K562 (cell line): Measurements from ENCODE around the gene MDM4. TPM values are rescaled to one million over a fixed set of nuclear protein-coding genes. Genes with fewer than 3 reads are reported as not detected.

Source experiments
- ATAC-seq: fragments of 200-7000 bp; cut with Tn5 transposase; 3 replicates; pipeline ENCODE4 v1.9.1; 2020; ENCODE audit warnings: moderate library complexity
- BruUV-seq: library from RNA; stranded (reverse); fragments of 400-500 nt; replicated peaks from 2 replicates; lab custom pipeline; 2021; lab: Mats Ljungman, UMichigan
- CTCF ChIA-PET: fragments of 300-600 bp; formaldehyde crosslinking; extraction: SDS; loops from one replicate; lab custom pipeline; 2021; ENCODE audit warnings: low intra/inter-chr PET ratio; lab: Yijun Ruan, JAX
- POLR2A ChIA-PET: fragments of 300-600, 350-650 bp; sonication (Branson Sonifier 250); formaldehyde crosslinking; extraction: SDS; loops from one replicate; lab custom pipeline; 2021; ENCODE audit warnings: antibody characterized with exemption, inconsistent platforms; lab: Yijun Ruan, JAX
- DNase-seq, 4 experiments: peaks; one replicate each; pipeline versions ENCODE4 v3.0.0 to v3.0.0-alpha.2; 2011 to 2018; ENCODE audit warnings: low spot score in 3 of 4, mixed read lengths in 3 of 4; ENCODE audit errors: extremely low read depth in 1 of 4
- FAIRE-seq: peaks from 2 replicates; lab custom pipeline; 2011; peaks lifted over from hg19 to GRCh38; lab: Jason Lieb, UNC
- H2AFZ ChIP-seq: 2 replicates; pipeline ENCODE4 v1.6.0; 2011; ENCODE audit warnings: low read depth, low read length, control low read depth, inconsistent platforms
- H3K27ac ChIP-seq: fragments of 200-600 bp; 3 replicates; pipeline ENCODE4 v1.8.0; 2011; ENCODE audit warnings: low read depth, mild to moderate bottlenecking, control low read depth, inconsistent platforms, low read length, moderate library complexity, mixed read lengths; ENCODE audit errors: extremely low read depth
- H3K27me3 ChIP-seq, 2 experiments: fragments of 300-600 bp in 1 of 2; 2 replicates in 1 of 2; 3 replicates in 1 of 2; pipeline versions ENCODE4 v1.6.0 to v1.8.0; 2011; ENCODE audit warnings: inconsistent platforms in 2 of 2, low read length in 2 of 2, mild to moderate bottlenecking in 1 of 2, mixed read lengths in 1 of 2, moderate library complexity in 1 of 2; ENCODE audit not compliant: control insufficient read depth in 2 of 2, insufficient read depth in 2 of 2
- H3K36me3 ChIP-seq: fragments of 300-600 bp; 3 replicates; pipeline ENCODE4 v1.8.0; 2011; ENCODE audit warnings: mild to moderate bottlenecking, low read length, inconsistent platforms; ENCODE audit not compliant: control insufficient read depth, insufficient read depth
- H3K4me1 ChIP-seq, 2 experiments: fragments of 200-600 bp in 1 of 2; replicated peaks in 1 of 2; 2 replicates in 1 of 2; 3 replicates in 1 of 2; pipeline versions ENCODE4 v1.5.1 to v1.8.0; 2011; ENCODE audit warnings: inconsistent platforms in 2 of 2, low read length in 2 of 2, mild to moderate bottlenecking in 1 of 2, mixed read lengths in 1 of 2, moderate library complexity in 1 of 2; ENCODE audit not compliant: control insufficient read depth in 2 of 2, insufficient read depth in 2 of 2
- H3K4me2 ChIP-seq: 2 replicates; pipeline ENCODE4 v1.6.1; 2011; ENCODE audit warnings: low read length, control low read depth, inconsistent platforms, mixed read lengths; ENCODE audit not compliant: insufficient read depth
- H3K4me3 ChIP-seq: fragments of 200-600 bp; sonication (generic), shearing (Covaris generic); 2 replicates; pipeline ENCODE4 v1.5.1; 2016; ENCODE audit warnings: control low read depth, inconsistent platforms
- H3K79me2 ChIP-seq: fragments of 200-600 bp; 3 replicates; pipeline ENCODE4 v1.8.0; 2011; ENCODE audit warnings: low read length, inconsistent platforms; ENCODE audit not compliant: control insufficient read depth, insufficient read depth
- H3K9ac ChIP-seq, 2 experiments: 2 replicates each; pipeline versions ENCODE4 v1.6.0 to v1.6.1; 2011; ENCODE audit warnings: low read depth in 2 of 2, low read length in 2 of 2, control low read depth in 1 of 2, inconsistent platforms in 1 of 2, mild to moderate bottlenecking in 1 of 2, mixed read lengths in 1 of 2; ENCODE audit not compliant: insufficient read depth in 1 of 2
- H3K9me1 ChIP-seq: one replicate; pipeline ENCODE4 v1.6.0; 2011; ENCODE audit warnings: inconsistent platforms, mild to moderate bottlenecking, low read length, moderate library complexity; ENCODE audit not compliant: control insufficient read depth, insufficient read depth
- H3K9me3 ChIP-seq: replicated peaks from 2 replicates; pipeline ENCODE4 v1.5.1; 2011; ENCODE audit warnings: low read depth, low read length, inconsistent platforms; ENCODE audit not compliant: control insufficient read depth, insufficient read depth
- H4K20me1 ChIP-seq: replicated peaks from 2 replicates; pipeline ENCODE4 v1.6.1; 2011; ENCODE audit warnings: low read length, inconsistent platforms, mixed read lengths; ENCODE audit not compliant: control insufficient read depth, insufficient read depth
- ARNT ChIP-seq, 2 experiments: fragments of 450-650 bp; IDR thresholded peaks; 2 replicates each; pipeline ENCODE4 v1.6.1; 2016; ENCODE audit warnings: mild to moderate bottlenecking in 1 of 2
- BACH1 ChIP-seq: fragments of 200-800 bp; sonication (Bioruptor generic); IDR thresholded peaks from 2 replicates; pipeline ENCODE4 v1.6.1; 2016; ENCODE audit warnings: missing genetic modification characterization, missing compliant biosample characterization
- CC2D1A ChIP-seq: fragments of 450-650 bp; IDR thresholded peaks from 2 replicates; pipeline ENCODE4 v1.6.1; 2017; ENCODE audit warnings: mild to moderate bottlenecking
- ESRRA ChIP-seq: fragments of 450-650 bp; IDR thresholded peaks from 2 replicates; pipeline ENCODE4 v1.6.1; 2014; ENCODE audit warnings: low read depth, mild to moderate bottlenecking, moderate library complexity, borderline replicate concordance
- ETS2 ChIP-seq: IDR thresholded peaks from 2 replicates; pipeline ENCODE4 v1.6.1; 2016; ENCODE audit warnings: borderline replicate concordance, missing genetic modification characterization, mild to moderate bottlenecking, moderate library complexity, missing compliant biosample characterization; ENCODE audit not compliant: poor library complexity, severe bottlenecking
- KDM1A ChIP-seq, 2 experiments: fragments of 450-650 bp; IDR thresholded peaks; 2 replicates each; pipeline ENCODE4 v1.6.1; 2016; ENCODE audit warnings: mild to moderate bottlenecking in 2 of 2
- LARP7 ChIP-seq: fragments of 450-650 bp; IDR thresholded peaks from 2 replicates; pipeline ENCODE4 v1.6.1; 2016
- NFIX ChIP-seq: fragments of 250-450 bp; sonication (Bioruptor Pico); IDR thresholded peaks from 2 replicates; pipeline ENCODE4 v1.4.0; 2020; ENCODE audit warnings: low read depth, mild to moderate bottlenecking, moderate library complexity
- NFRKB ChIP-seq: fragments of 450-650 bp; IDR thresholded peaks from 2 replicates; pipeline ENCODE4 v1.6.1; 2016; ENCODE audit warnings: low read depth
- NR4A1 ChIP-seq, 2 experiments: fragments of 250-450 bp in 1 of 2; fragments of 450-650 bp in 1 of 2; sonication (Bioruptor Pico) in 1 of 2; IDR thresholded peaks; 2 replicates each; pipeline versions ENCODE4 v1.4.0 to v1.6.1; 2016 to 2020; ENCODE audit warnings: mild to moderate bottlenecking in 2 of 2, missing compliant biosample characterization in 1 of 2, missing genetic modification characterization in 1 of 2, moderate library complexity in 1 of 2
- PCBP2 ChIP-seq: fragments of 200-400 bp; formaldehyde crosslinking; IDR thresholded peaks from 2 replicates; pipeline ENCODE4 v1.6.1; 2018; ENCODE audit warnings: low read length, low read depth, mild to moderate bottlenecking, moderate library complexity; ENCODE audit not compliant: poor library complexity, severe bottlenecking
- POLR2AphosphoS5 ChIP-seq: IDR thresholded peaks from 2 replicates; pipeline ENCODE4 v1.6.1; 2011; ENCODE audit warnings: mild to moderate bottlenecking, low read depth, low read length, moderate library complexity; ENCODE audit not compliant: control insufficient read depth, insufficient read depth
- SMAD1 ChIP-seq: fragments of 150-350 bp; IDR thresholded peaks from 2 replicates; pipeline ENCODE4 v1.6.1; 2014; ENCODE audit warnings: low read length, low read depth; ENCODE audit not compliant: partially characterized antibody
- SMARCC2 ChIP-seq: fragments of 450-650 bp; IDR thresholded peaks from 2 replicates; pipeline ENCODE4 v1.6.1; 2017; ENCODE audit warnings: antibody characterized with exemption, moderate library complexity, mild to moderate bottlenecking, low read depth
- STAT5A ChIP-seq: IDR thresholded peaks from 2 replicates; pipeline ENCODE4 v1.6.1; 2012; ENCODE audit warnings: low read length, inconsistent platforms, borderline replicate concordance
- TAL1 ChIP-seq: fragments of 450-650 bp; IDR thresholded peaks from 2 replicates; pipeline ENCODE4 v1.6.1; 2016; ENCODE audit warnings: mild to moderate bottlenecking
- TRIM28 ChIP-seq: fragments of 450-650 bp; IDR thresholded peaks from 2 replicates; pipeline ENCODE4 v1.6.1; 2017
- ZNF133 ChIP-seq: fragments of 250-450 bp; sonication (Bioruptor Pico); IDR thresholded peaks from 2 replicates; pipeline ENCODE4 v1.4.0; 2020; ENCODE audit warnings: mild to moderate bottlenecking
- ZNF23 ChIP-seq: fragments of 250-450 bp; sonication (Bioruptor Pico); IDR thresholded peaks from 2 replicates; pipeline ENCODE4 v1.4.0; 2020; ENCODE audit warnings: mild to moderate bottlenecking
- ZNF707 ChIP-seq: fragments of 250-450 bp; sonication (Bioruptor Pico); conservative IDR thresholded peaks from 2 replicates; pipeline ENCODE4 v1.8.0; 2022; ENCODE audit warnings: inconsistent platforms, mild to moderate bottlenecking, moderate library complexity
- WGBS: fragments of 100-300 bp; shearing (Covaris generic); methylation state at CpG from one replicate; pipeline ENCODE4 v1.1.6; 2016; ENCODE audit warnings: low coverage, mixed read lengths; ENCODE audit not compliant: insufficient coverage; ENCODE audit errors: missing lambda C conversion rate; 5-methylcytosine and 5-hydroxymethylcytosine counted together
- in situ Hi-C: fragments of 300-500 bp; cut with MboI; formaldehyde crosslinking; loops from 4 replicates; pipeline ENCODE4 v1.15.0; 2018; ENCODE audit warnings: inconsistent platforms, mixed read lengths
- intact Hi-C: fragments of 100-400 bp; cut with micrococcal nuclease; formaldehyde crosslinking; loops from 2 replicates; pipeline ENCODE4 v1.14.2; 2022
- polyA plus RNA-seq, 8 experiments: library from polyadenylated mRNA; depleted of rRNA in 4 of 8; stranded (reverse) in 5 of 8; unstranded in 3 of 8; fragments of >200 nt; fragmentation: Nextera tagmentation in 2 of 8; fragmentation: Illumina TruSeq in 1 of 8; extraction: Ambion mirVana in 2 of 8; extraction: Trizol in 1 of 8; gene quantifications; 2 replicates each; pipeline versions ENCODE4 v1.2.1 to v1.2.3, GENCODE V29; 2011 to 2014; ENCODE audit warnings: inconsistent platforms in 1 of 8, missing spikeins in 1 of 8
- total RNA-seq, 7 experiments: library from RNA; depleted of rRNA in 6 of 7; stranded (reverse); fragments of >200 nt in 6 of 7; fragmentation: Illumina TruSeq in 2 of 7; extraction: Trizol in 2 of 7; gene quantifications; 2 replicates each; pipeline versions ENCODE4 v1.2.1 to v1.2.3, GENCODE V29; 2011 to 2021; ENCODE audit warnings: low replicate concordance in 1 of 7
- TF ChIP-seq, protein P1 (sequence below): sonication (generic); formaldehyde crosslinking; IDR thresholded peaks from 2 replicates; pipeline ENCODE4 v1.8.0; 2022; ENCODE audit warnings: mild to moderate bottlenecking, missing genetic modification reagents

MDM4 gene
- total and polyA plus RNA-seq, 9 of the 15 experiments (the other 6 are each of a cell fraction or from before 2014, with no cell fraction given): 3.3 to 61.7 (median 21.2) TPM

- TF ChIP-seq TAL1 (peak; percentile 93), ESRRA (peak; percentile 100), BACH1 (tag) (peak; percentile 81), KDM1A (IDR thresholded peaks at IDR 0.05) (peak; percentile 92 to 96), CC2D1A (peak; percentile 84), LARP7 (0 out of 2 replicates have a peak, but pooled peaks have one; percentile 12), ARNT (IDR thresholded peaks at IDR 0.05) (peak in 1 of 2 experiments; percentile 92; a peak in 2 of 4 replicates), STAT5A (peak; percentile 75; the same call in 1 of the 2 replicates), SMAD1 (peak; percentile 44)
Measured at GRCh38 chr1:204565617-204566582, 49.7 kb downstream of the MDM4 start (continued).

- no peak for ATAC-seq
- Histone ChIP-seq H3K9me3 (no peaks in the 10 kb centered on the region), H3K36me3 (no peaks in the 10 kb centered on the region), H2AFZ (no peak overlapping the region), H3K9me1 (no peaks in the 10 kb centered on the region), H3K27ac (no peak overlapping the region), H3K4me1 (peaks cover 12 to 16% of the 10 kb centered on the region in 2 experiments; a peak in 4 of 5 replicates), H3K4me3 (no peak overlapping the region), H3K79me2 (no peaks in the 10 kb centered on the region), H4K20me1 (no peaks in the 10 kb centered on the region), H3K4me2 (no peak overlapping the region; the same call in 1 of the 2 replicates), H3K27me3 (no peaks in the 10 kb centered on the region), H3K9ac (no peak overlapping the region)
- POLR2A ChIA-PET: interaction anchor here (0.6 to 1.7 kb wide), 11 partner anchors 9 to 250 kb away, joined by 3 to 13 read pairs (median 4); no protein-coding TSS in a partner anchor
- CTCF ChIA-PET: interaction anchor here (0.6 to 6.2 kb wide), 6 partner anchors 180 to 270 kb away, joined by 3 to 159 read pairs (median 4); no protein-coding TSS in a partner anchor
- BruUV-seq: no TSS peak
- DNase-seq: no peak
- in situ Hi-C loops: loop anchor here (5.0 kb wide), 1 partner anchor 241 kb away; no protein-coding TSS in a partner anchor
- intact Hi-C loops: loop anchor here (1.0 to 10.0 kb wide), 5 partner anchors 56 to 378 kb away; no protein-coding TSS in a partner anchor
- 65% methylated on average over 6 of the region's 6 CpGs for WGBS
- no peak for FAIRE-seq
- TF ChIP-seq NR4A1 (CRISPR knock-in tag; IDR thresholded peaks at IDR 0.05): no peak
- TF ChIP-seq NR4A1 (tag; IDR thresholded peaks at IDR 0.05): no peak
- TF ChIP-seq POLR2AphosphoS5: no peak
- no peak for TF ChIP-seq TRIM28
- TF ChIP-seq ZNF707 (CRISPR knock-in tag): no peak
- TF ChIP-seq SMARCC2: no peak
- TF ChIP-seq, protein P1, sequence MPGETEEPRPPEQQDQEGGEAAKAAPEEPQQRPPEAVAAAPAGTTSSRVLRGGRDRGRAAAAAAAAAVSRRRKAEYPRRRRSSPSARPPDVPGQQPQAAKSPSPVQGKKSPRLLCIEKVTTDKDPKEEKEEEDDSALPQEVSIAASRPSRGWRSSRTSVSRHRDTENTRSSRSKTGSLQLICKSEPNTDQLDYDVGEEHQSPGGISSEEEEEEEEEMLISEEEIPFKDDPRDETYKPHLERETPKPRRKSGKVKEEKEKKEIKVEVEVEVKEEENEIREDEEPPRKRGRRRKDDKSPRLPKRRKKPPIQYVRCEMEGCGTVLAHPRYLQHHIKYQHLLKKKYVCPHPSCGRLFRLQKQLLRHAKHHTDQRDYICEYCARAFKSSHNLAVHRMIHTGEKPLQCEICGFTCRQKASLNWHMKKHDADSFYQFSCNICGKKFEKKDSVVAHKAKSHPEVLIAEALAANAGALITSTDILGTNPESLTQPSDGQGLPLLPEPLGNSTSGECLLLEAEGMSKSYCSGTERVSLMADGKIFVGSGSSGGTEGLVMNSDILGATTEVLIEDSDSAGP: no peak
- no peak for TF ChIP-seq PCBP2
- no peak for TF ChIP-seq ZNF133 (CRISPR knock-in tag)
- TF ChIP-seq ZNF23 (CRISPR knock-in tag): no peak
- TF ChIP-seq ETS2: no peak
- no peak for TF ChIP-seq NFRKB
- TF ChIP-seq NFIX (CRISPR knock-in tag): no peak
Measured at GRCh38 chr1:204566583-204566955, 50.4 kb downstream of the MDM4 start.
